Osteocyte (in vitro differentiated cells): ENCODE data around the gene PPP1R3F. TPM values are rescaled to one million over a fixed set of nuclear protein-coding genes. Genes with fewer than 3 reads are reported as not detected.

ENCODE experiments used
- DNase-seq: peaks from one replicate; pipeline ENCODE4 v3.0.0; 2021; ENCODE audit warnings: mixed read lengths; ENCODE audit not compliant: unreplicated experiment; ENCODE audit errors: extremely low spot score
- H3K27ac Mint-ChIP-seq: one replicate; pipeline ENCODE4 v1.8.0; 2021; ENCODE audit warnings: mild to moderate bottlenecking, mixed read lengths; ENCODE audit not compliant: unreplicated experiment
- H3K27me3 Mint-ChIP-seq: one replicate; pipeline ENCODE4 v1.8.0; 2021; ENCODE audit warnings: mixed read lengths; ENCODE audit not compliant: unreplicated experiment
- H3K36me3 Mint-ChIP-seq: one replicate; pipeline ENCODE4 v1.8.0; 2021; ENCODE audit warnings: mixed read lengths; ENCODE audit not compliant: unreplicated experiment
- H3K4me1 Mint-ChIP-seq: one replicate; pipeline ENCODE4 v1.8.0; 2021; ENCODE audit warnings: mixed read lengths; ENCODE audit not compliant: unreplicated experiment
- H3K4me3 Mint-ChIP-seq: one replicate; pipeline ENCODE4 v1.8.0; 2021; ENCODE audit warnings: mild to moderate bottlenecking, moderate library complexity, mixed read lengths; ENCODE audit not compliant: unreplicated experiment
- H3K9me3 Mint-ChIP-seq: one replicate; pipeline ENCODE4 v1.8.0; 2021; ENCODE audit warnings: mixed read lengths; ENCODE audit not compliant: unreplicated experiment
- CTCF ChIP-seq: fragments of 200-600 bp; sonication (generic); IDR thresholded peaks from 2 replicates; pipeline ENCODE4 v1.5.0; 2021; ENCODE audit warnings: antibody characterized with exemption, mild to moderate bottlenecking, moderate library complexity
- total RNA-seq: library from RNA; stranded (reverse); gene quantifications from 2 replicates; pipeline ENCODE4 v1.2.1, GENCODE V29; 2021

PPP1R3F gene
- total RNA-seq, 1 donor from 2014 or later: 9.2 TPM

DNA sequence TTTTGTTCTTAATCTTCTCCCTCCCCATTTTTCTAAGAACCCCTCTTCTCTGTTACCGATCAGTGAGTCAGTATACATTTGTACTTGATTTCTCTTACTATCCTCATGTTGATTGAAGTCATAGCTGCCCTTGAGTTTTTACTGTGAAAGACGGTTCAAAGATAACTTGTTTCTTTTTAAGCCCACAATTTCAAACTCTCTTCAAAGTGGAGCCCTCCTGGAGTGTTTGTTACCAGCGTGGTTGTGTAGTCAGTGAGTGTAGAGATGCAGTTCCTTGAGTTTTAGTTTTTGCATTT, 7.9 kb downstream of the PPP1R3F start:
- no peak overlapping the region for H3K4me3 Mint-ChIP-seq
- H3K9me3 Mint-ChIP-seq: no peaks in the 10 kb centered on the region
- H3K36me3 Mint-ChIP-seq: peaks cover 2% of the 10 kb centered on the region
- TF ChIP-seq CTCF: no peak
- no peak overlapping the region for H3K27ac Mint-ChIP-seq
- H3K27me3 Mint-ChIP-seq: no peaks in the 10 kb centered on the region
- no peak for DNase-seq
- no peaks in the 10 kb centered on the region for H3K4me1 Mint-ChIP-seq

GRCh38 chrX:49278081-49278480, 8.5 kb downstream of the PPP1R3F start:
- Mint-ChIP-seq H3K4me1 (no peaks in the 10 kb centered on the region), H3K27ac (no peak overlapping the region), H3K4me3 (no peak overlapping the region), H3K27me3 (no peaks in the 10 kb centered on the region), H3K36me3 (peaks cover 2% of the 10 kb centered on the region), H3K9me3 (no peaks in the 10 kb centered on the region)
- no peak for DNase-seq
- TF ChIP-seq CTCF: no peak

GRCh38 chrX:49282647-49283011, 13.0 kb downstream of the PPP1R3F start:
- Mint-ChIP-seq H3K4me1 (no peaks in the 10 kb centered on the region), H3K4me3 (no peak overlapping the region), H3K36me3 (no peaks in the 10 kb centered on the region), H3K27me3 (no peaks in the 10 kb centered on the region), H3K9me3 (no peaks in the 10 kb centered on the region), H3K27ac (no peak overlapping the region)
- peak; percentile 32 for TF ChIP-seq CTCF
- no peak for DNase-seq

- H3K4me3 Mint-ChIP-seq: no peak overlapping the region
- no peaks in the 10 kb centered on the region for H3K4me1 Mint-ChIP-seq
- TF ChIP-seq CTCF: no peak
- no peaks in the 10 kb centered on the region for H3K36me3 Mint-ChIP-seq
- no peaks in the 10 kb centered on the region for H3K27me3 Mint-ChIP-seq
- H3K9me3 Mint-ChIP-seq: no peaks in the 10 kb centered on the region
- H3K27ac Mint-ChIP-seq: no peak overlapping the region
- DNase-seq: no peak
Observed at GRCh38 chrX:49284212-49284611, 14.6 kb downstream of the PPP1R3F start.

DNA sequence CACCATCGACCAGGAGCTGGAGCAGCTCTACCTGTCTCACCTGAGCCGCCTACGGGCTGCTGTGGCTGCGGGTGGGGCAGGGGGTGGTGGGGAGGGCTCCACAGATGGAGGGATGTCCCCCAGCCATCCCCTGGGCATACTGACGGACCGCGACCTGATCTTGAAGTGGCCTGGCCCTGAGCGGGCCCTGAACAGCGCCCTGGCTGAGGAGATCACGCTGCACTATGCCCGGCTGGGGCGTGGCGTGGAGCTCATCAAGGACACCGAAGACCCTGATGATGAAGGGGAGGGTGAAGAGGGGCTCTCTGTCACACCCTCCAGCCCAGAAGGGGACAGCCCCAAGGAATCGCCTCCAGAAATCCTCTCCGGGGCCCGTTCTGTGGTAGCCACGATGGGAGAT, 16.5 kb downstream of the PPP1R3F start:
- no peaks in the 10 kb centered on the region for H3K9me3 Mint-ChIP-seq
- H3K27me3 Mint-ChIP-seq: no peaks in the 10 kb centered on the region
- no peak overlapping the region for H3K27ac Mint-ChIP-seq
- H3K4me1 Mint-ChIP-seq: no peaks in the 10 kb centered on the region
- no peak overlapping the region for H3K4me3 Mint-ChIP-seq
- H3K36me3 Mint-ChIP-seq: no peaks in the 10 kb centered on the region
- TF ChIP-seq CTCF: no peak
- DNase-seq: no peak
